Stomach (tissue), 9 donors: ENCODE results near the gene SLC6A3. TPM values are rescaled to one million over a fixed set of nuclear protein-coding genes. Genes with fewer than 3 reads are reported as not detected.
"Not testable (repeated sequence)": the region's sequence is repeated elsewhere in the genome, so short reads cannot be mapped to it uniquely, and the experiment has no call there.

Experiments used
- DNase-seq, 2 donors: peaks; one replicate each; pipeline versions ENCODE4 v3.0.0 to v3.0.0-alpha.2; 2013 to 2019
- H3K27ac ChIP-seq, 5 donors: fragments of 200-600 bp in 4 of 5; sonication (generic) in 4 of 5; one replicate each; pipeline ENCODE4 v1.5.1; 2013 to 2019; ENCODE audit warnings: mild to moderate bottlenecking in 1 of 5, moderate library complexity in 1 of 5
- H3K27me3 ChIP-seq, 3 donors: fragments of 200-600 bp; sonication (generic); one replicate each; pipeline ENCODE4 v1.5.1; 2017 to 2019; ENCODE audit warnings: mixed run types in 1 of 3
- H3K36me3 ChIP-seq, 4 donors: fragments of 200-600 bp; sonication (generic); 1 replicate in 3 of 4; 2 replicates in 1 of 4; pipeline ENCODE4 v1.5.1; 2016 to 2019
- H3K4me1 ChIP-seq, 4 donors: fragments of 200-600 bp; sonication (generic); one replicate each; pipeline ENCODE4 v1.5.1; 2016 to 2019
- H3K4me3 ChIP-seq, 4 donors: fragments of 200-600 bp; sonication (generic) in 3 of 4; one replicate each; pipeline ENCODE4 v1.5.1; 2016 to 2019; ENCODE audit warnings: mild to moderate bottlenecking in 1 of 4
- H3K9me3 ChIP-seq, 4 donors: fragments of 200-600 bp; sonication (generic); one replicate each; pipeline ENCODE4 v1.5.1; 2016 to 2019
- CTCF ChIP-seq, 7 experiments: fragments of 450-650 bp in 4 of 7; fragments of 200-600 bp in 3 of 7; sonication (generic) in 3 of 7; IDR thresholded peaks; one replicate each; pipeline ENCODE4 v1.5.1; 2016 to 2019; ENCODE audit warnings: antibody characterized with exemption in 7 of 7, control low read depth in 2 of 7, mild to moderate bottlenecking in 1 of 7
- EP300 ChIP-seq: sonication (generic); formaldehyde crosslinking; IDR thresholded peaks from one replicate; pipeline ENCODE4 v1.6.1; 2017; ENCODE audit warnings: antibody characterized with exemption
- POLR2A ChIP-seq, 4 donors: fragments of 450-650 bp; IDR thresholded peaks; one replicate each; pipeline ENCODE4 v1.6.1; 2016; ENCODE audit warnings: antibody characterized with exemption in 4 of 4, control low read depth in 2 of 4, mild to moderate bottlenecking in 1 of 4, moderate library complexity in 1 of 4
- POLR2AphosphoS5 ChIP-seq, 3 donors: sonication (generic); formaldehyde crosslinking; IDR thresholded peaks; one replicate each; pipeline ENCODE4 v1.6.1; 2016; ENCODE audit warnings: antibody characterized with exemption in 3 of 3
- WGBS, 5 donors: extraction: QIAGEN DNeasy Blood & Tissue Kit in 3 of 5; methylation state at CpG; one replicate each; pipeline versions ENCODE4 v1.1.5 to v1.1.7; 2013 to 2018; 5-methylcytosine and 5-hydroxymethylcytosine counted together
- intact Hi-C: fragments of 100-400 bp; cut with DNase I; formaldehyde crosslinking; loops from one replicate; pipeline ENCODE4 v1.15.1; 2023; ENCODE audit warnings: low total_unique reads
- polyA plus RNA-seq, 3 donors: library from polyadenylated mRNA; stranded (reverse); fragments of 200-250 nt; gene quantifications; one replicate each; pipeline ENCODE4 v1.2.3, GENCODE V29; 2013
- total RNA-seq, 5 donors: library from RNA; depleted of rRNA; stranded (reverse); fragments of >200 nt; gene quantifications; one replicate each; pipeline versions ENCODE4 v1.1.0 to v1.2.3, GENCODE V29; 2014 to 2016
- donor health status: healthy with polysubstance abuse.
- donor health status: Bipolar disorder and iron deficiency.
- donor health status: healthy.

SLC6A3 gene
- total and polyA plus RNA-seq, 8 donors: 0.05 TPM; not detected in 7

- no peak for TF ChIP-seq POLR2A (IDR thresholded peaks at IDR 0.05)
- TF ChIP-seq CTCF (IDR thresholded peaks at IDR 0.05): no peak
- no peak for TF ChIP-seq POLR2AphosphoS5 (IDR thresholded peaks at IDR 0.05)
- TF ChIP-seq EP300: no peak
- no peak for DNase-seq
- Histone ChIP-seq H3K36me3 (no peaks in the 10 kb centered on the region), H3K9me3 (no peaks in the 10 kb centered on the region), H3K27ac (no peak overlapping the region), H3K27me3 (peaks cover 0 to 50% (median 0%) of the 10 kb centered on the region in 3 donors), H3K4me1 (peaks cover 0 to 11% (median 9%) of the 10 kb centered on the region in 4 donors), H3K4me3 (no peak overlapping the region)
- intact Hi-C loops: no loop called here
- 74 to 78% (median 75%) methylated on average over 23 of the region's 23 CpGs for WGBS, 5 donors
These were observed 69.1 kb downstream of the SLC6A3 start for GRCh38 chr5:1375871-1376810.

DNA sequence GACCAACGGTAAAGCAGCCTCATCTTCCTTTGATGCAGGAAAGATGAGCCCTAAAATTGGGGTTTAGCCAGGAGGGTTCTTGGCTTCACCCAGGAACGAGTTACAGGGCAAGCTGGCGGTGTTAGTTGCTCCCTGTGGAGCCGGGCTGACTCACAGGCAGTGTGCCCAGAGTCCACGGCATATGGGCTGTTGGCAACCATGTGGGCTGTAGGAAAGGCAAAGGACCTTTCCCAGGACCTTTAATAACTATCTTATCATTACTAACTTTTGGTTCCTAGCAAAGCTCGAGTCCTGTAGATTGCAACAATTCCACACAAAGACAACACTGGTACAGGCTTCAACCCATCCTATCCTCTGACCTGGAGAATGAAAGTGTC lies 70.6 kb downstream of the SLC6A3 start:
- Histone ChIP-seq H3K4me1 (no peaks in the 10 kb centered on the region), H3K27ac (no peak overlapping the region), H3K36me3 (no peaks in the 10 kb centered on the region), H3K4me3 (no peak overlapping the region), H3K27me3 (peaks cover 0 to 36% (median 0%) of the 10 kb centered on the region in 3 donors), H3K9me3 (no peaks in the 10 kb centered on the region)
- no peak for DNase-seq
- WGBS, 5 donors: 37 to 54% (median 48%) methylated on average over 6 of the region's 6 CpGs
- TF ChIP-seq CTCF (IDR thresholded peaks at IDR 0.05): no peak
- no peak for TF ChIP-seq POLR2AphosphoS5 (IDR thresholded peaks at IDR 0.05)
- TF ChIP-seq POLR2A (IDR thresholded peaks at IDR 0.05): no peak
- no peak for TF ChIP-seq EP300
- intact Hi-C loops: no loop called here

DNA sequence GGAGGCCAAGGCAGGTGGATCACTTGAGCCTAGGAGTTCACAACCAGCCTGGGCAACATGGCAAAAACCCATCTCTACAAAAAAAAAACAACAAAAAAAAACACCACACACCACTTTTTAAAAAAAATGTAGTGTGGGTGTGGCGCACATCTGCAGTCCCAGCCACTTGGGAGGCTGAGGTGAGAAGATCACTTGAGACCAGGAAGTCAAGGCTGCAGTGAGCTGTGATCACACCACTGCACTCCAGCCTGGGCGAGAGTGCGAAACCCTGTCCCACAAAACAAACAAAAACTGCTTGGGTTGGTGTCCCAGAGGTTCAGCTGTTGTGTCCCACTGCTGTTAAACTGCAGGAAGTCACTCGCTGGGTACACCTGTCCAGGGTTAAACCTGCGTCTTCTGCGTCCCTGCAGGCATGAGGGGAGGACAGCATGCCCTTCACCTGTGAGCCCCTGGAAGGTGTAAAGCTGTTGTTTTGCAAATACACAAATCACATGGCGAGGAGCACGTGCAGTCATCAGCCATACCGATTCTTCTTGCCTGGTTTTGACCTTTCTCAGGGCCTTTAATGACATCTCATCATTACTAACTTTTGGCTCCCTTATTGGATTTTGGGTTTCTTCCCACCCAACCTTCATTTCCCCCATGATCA lies 71.1 kb downstream of the SLC6A3 start:
- intact Hi-C loops: no loop called here
- WGBS, 5 donors: 60 to 70% (median 66%) methylated on average over 9 of the region's 9 CpGs
- H3K27me3 ChIP-seq: peaks cover 0 to 30% (median 0%) of the 10 kb centered on the region in 3 donors
- no peak for TF ChIP-seq POLR2A (IDR thresholded peaks at IDR 0.05)
- no peak for TF ChIP-seq EP300
- no peak for TF ChIP-seq CTCF (IDR thresholded peaks at IDR 0.05)
- TF ChIP-seq POLR2AphosphoS5 (IDR thresholded peaks at IDR 0.05): no peak
- no peaks in the 10 kb centered on the region for H3K4me1 ChIP-seq
- no peak overlapping the region for H3K27ac ChIP-seq
- no peak for DNase-seq
- H3K36me3 ChIP-seq: no peaks in the 10 kb centered on the region
- no peaks in the 10 kb centered on the region for H3K9me3 ChIP-seq
- H3K4me3 ChIP-seq: no peak overlapping the region

DNA sequence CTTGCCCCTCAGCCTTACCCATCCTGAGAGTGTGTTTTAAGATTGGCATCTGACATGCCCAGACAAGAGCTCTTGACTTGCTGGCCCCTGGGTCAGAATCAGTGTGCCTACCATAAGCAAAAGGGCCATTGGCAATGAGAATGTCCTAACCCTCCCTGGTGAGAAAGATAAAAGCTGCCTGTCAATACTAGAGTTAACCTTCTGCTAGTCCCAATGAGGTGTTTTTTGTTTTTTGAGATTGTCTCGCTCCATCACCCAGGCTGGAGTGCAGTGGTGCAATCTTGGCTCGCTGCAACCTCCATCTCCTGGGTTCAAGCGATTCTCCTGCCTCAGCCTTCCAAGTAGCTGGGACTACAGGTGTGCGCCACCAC lies 73.3 kb downstream of the SLC6A3 start:
- H3K9me3 ChIP-seq, DNase-seq, H3K4me3 ChIP-seq, H3K4me1 ChIP-seq, H3K27ac ChIP-seq, intact Hi-C loops, H3K36me3 ChIP-seq: not testable (repeated sequence)
- WGBS, 5 donors: 89 to 91% (median 90%) methylated on average over 4 of the region's 4 CpGs
- peaks cover 0 to 20% (median 0%) of the 10 kb centered on the region in 3 donors for H3K27me3 ChIP-seq
